ENCODE measurements around the gene CRTC3. TPM values are rescaled to one million over a fixed set of nuclear protein-coding genes. Genes with fewer than 3 reads are reported as not detected.

CRTC3 gene
- total RNA-seq, 1 experiment from 2014 or later, result 3.9 TPM

GRCh38 chr15:90580541-90580940 is 50.8 kb downstream of the CRTC3 start:
- Histone ChIP-seq H2BK120ac (ENCODE audit: low read depth, low read length, poor library complexity, severe bottlenecking) (no peak overlapping the region), H3K23ac (ENCODE audit: insufficient read length, low read depth, low read length) (no peak overlapping the region), H3K56ac (ENCODE audit: insufficient read length, low read depth, low read length) (no peak overlapping the region), H4K20me1 (ENCODE audit: control insufficient read depth, insufficient read depth, insufficient read length) (no peaks in the 10 kb centered on the region), H3K9ac (ENCODE audit: extremely low read depth, insufficient read length, low read length) (no peak overlapping the region), H3K23me2 (ENCODE audit: insufficient read length, low read depth, low read length, poor library complexity, severe bottlenecking) (no peaks in the 10 kb centered on the region), H2AK5ac (ENCODE audit: insufficient read length, low read length) (no peak overlapping the region), H2BK12ac (ENCODE audit: insufficient read length, low read depth, low read length) (no peak overlapping the region), H3K79me1 (ENCODE audit: insufficient read depth, low read depth, low read length, poor library complexity, severe bottlenecking) (no peaks in the 10 kb centered on the region), H3K9me3 (ENCODE audit: control insufficient read depth, low read depth, low read length) (no peaks in the 10 kb centered on the region), H3K18ac (ENCODE audit: insufficient read length, low read depth, low read length) (no peak overlapping the region), H4K91ac (ENCODE audit: insufficient read length, low read depth, low read length) (no peak overlapping the region), H3K79me2 (ENCODE audit: insufficient read depth, low read length) (no peaks in the 10 kb centered on the region), H4K5ac (ENCODE audit: insufficient read length, low read depth, low read length) (no peak overlapping the region), H4K8ac (replicated peaks; ENCODE audit: insufficient read length, low read depth, low read length) (no peak overlapping the region), H2AFZ (ENCODE audit: low read length) (no peak overlapping the region), H3K4ac (ENCODE audit: low read depth, low read length) (no peak overlapping the region), H2BK20ac (ENCODE audit: low read depth, low read length, poor library complexity, severe bottlenecking) (no peak overlapping the region), H2BK5ac (ENCODE audit: insufficient read length, low read length) (no peak overlapping the region), H3K27ac (ENCODE audit: insufficient read length, low read depth, low read length) (no peak overlapping the region), H3K27me3 (ENCODE audit: insufficient read depth, low read length) (peaks cover 1% of the 10 kb centered on the region; the same call in 1 of the 2 replicates), H3K14ac (ENCODE audit: insufficient read depth, low read length) (no peak overlapping the region), H2BK15ac (ENCODE audit: low read depth, low read length) (no peak overlapping the region), H3K4me2 (ENCODE audit: insufficient read depth, insufficient read length, low read length) (no peak overlapping the region), H3T11ph (ENCODE audit: low read length) (no peak overlapping the region), H3K4me1 (ENCODE audit: insufficient read depth, low read length) (peaks cover 11% of the 10 kb centered on the region)
- Mint-ChIP-seq H3K4me1 (peaks cover 55 to 63% of the 10 kb centered on the region in 2 experiments), H3K27me3 (ENCODE audit: low read depth) (peaks cover 36% of the 10 kb centered on the region), H3K9me3 (no peaks in the 10 kb centered on the region), H3K36me3 (ENCODE audit: insufficient read depth in 1 of 3, low read depth in 3 of 3) (peaks cover 0 to 2% (median 0%) of the 10 kb centered on the region in 3 experiments; a peak in 1 of 7 replicates), H3K4me3 (no peak overlapping the region), H3K27ac (no peak overlapping the region)
- TF ChIP-seq CTCF (conservative IDR thresholded peaks at IDR 0.05), result no peak
- WGBS (ENCODE audit: extremely low coverage, insufficient read length, low lambda C conversion rate), result no CpG with 5 or more reads among the region's 7 CpGs
- DNase-seq, result no peak
